HG03159 (cell line): Measurements from ENCODE around the gene CD81.
"Not testable (repeated sequence)": the region's sequence is repeated elsewhere in the genome, so short reads cannot be mapped to it uniquely, and the experiment has no call there.

Experiments
- ATAC-seq: cut with Tn5 transposase; IDR thresholded peaks from one replicate; pipeline ENCODE4 v1.9.1; 2021; ENCODE audit warnings: mild to moderate bottlenecking, moderate library complexity; ENCODE audit not compliant: unreplicated experiment

CD81 gene

GRCh38 chr11:2355000-2355644 is 22.0 kb upstream of the CD81 start:
- no peak for ATAC-seq

- ATAC-seq, result no peak
These were observed 19.9 kb upstream of the CD81 start for GRCh38 chr11:2357246-2357645.

- ATAC-seq, result not testable (repeated sequence)
These were observed 19.5 kb upstream of the CD81 start for GRCh38 chr11:2357651-2358050.

GRCh38 chr11:2358754-2359442 is 18.2 kb upstream of the CD81 start:
- no peak for ATAC-seq

- ATAC-seq, result no peak
These were observed 17.6 kb upstream of the CD81 start for GRCh38 chr11:2359557-2359956.

GRCh38 chr11:2360081-2360642 is 16.9 kb upstream of the CD81 start:
- ATAC-seq, result no peak

GRCh38 chr11:2361565-2361964 is 15.5 kb upstream of the CD81 start:
- ATAC-seq, result no peak

GRCh38 chr11:2362414-2362813 is 14.7 kb upstream of the CD81 start:
- no peak for ATAC-seq

- ATAC-seq, result no peak
These were observed 14.0 kb upstream of the CD81 start for GRCh38 chr11:2363130-2363529.

GRCh38 chr11:2363577-2364370 is 13.3 kb upstream of the CD81 start:
- ATAC-seq, result no peak

GRCh38 chr11:2364386-2364785 is 12.7 kb upstream of the CD81 start:
- ATAC-seq, result not testable (repeated sequence)

- no peak for ATAC-seq
These were observed 11.4 kb upstream of the CD81 start for GRCh38 chr11:2365571-2366210.

- ATAC-seq, result no peak
These were observed 10.8 kb upstream of the CD81 start for GRCh38 chr11:2366276-2366675.

GRCh38 chr11:2366733-2367132 is 10.4 kb upstream of the CD81 start:
- no peak for ATAC-seq

- no peak for ATAC-seq
These were observed 9.6 kb upstream of the CD81 start for GRCh38 chr11:2367266-2368160.

- ATAC-seq, result no peak
These were observed 8.8 kb upstream of the CD81 start for GRCh38 chr11:2368178-2368850.

- ATAC-seq, result no peak
These were observed 8.3 kb upstream of the CD81 start for GRCh38 chr11:2368851-2369180.

- ATAC-seq, result no peak
These were observed 7.8 kb upstream of the CD81 start for GRCh38 chr11:2369320-2369719.

- ATAC-seq, result no peak
These were observed 7.2 kb upstream of the CD81 start for GRCh38 chr11:2369896-2370295.
